Activated gamma-delta T cell treated with anti-CD3 and anti-CD28 coated beads, Interleukin-2, amount 50 U/mL, for 16 hours (primary cell): Measurements from ENCODE around the gene TM9SF4.
"Not testable (repeated sequence)": the region's sequence is repeated elsewhere in the genome, so short reads cannot be mapped to it uniquely, and the experiment has no call there.

Experiments
- DNase-seq: peaks from one replicate; pipeline ENCODE4 v3.0.0-alpha.2; 2020; ENCODE audit warnings: low read depth

TM9SF4 gene

DNA sequence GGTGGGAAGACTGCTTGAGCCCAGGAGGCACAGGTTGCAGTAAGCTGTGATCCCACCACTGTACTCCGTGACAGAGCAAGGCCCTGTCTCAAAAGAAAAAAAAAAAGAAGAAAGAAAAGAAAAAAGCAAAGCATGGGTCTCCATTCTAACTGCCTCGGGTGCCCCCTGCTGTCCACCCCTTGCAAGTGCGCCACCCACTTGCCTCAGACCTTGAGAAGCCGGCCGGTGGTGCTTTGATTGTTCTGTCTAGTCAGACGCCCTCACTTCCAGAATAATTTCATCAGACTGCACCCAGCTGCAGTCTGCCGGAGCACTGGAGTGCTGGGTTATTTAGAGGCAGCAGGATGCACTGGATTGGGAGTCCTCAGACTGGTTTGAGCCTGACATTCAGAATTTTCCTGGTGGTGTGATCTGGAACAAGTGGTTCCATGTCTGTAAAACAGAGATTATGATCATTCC lies 17.6 kb upstream of the TM9SF4 start:
- DNase-seq: peak; percentile 59

DNA sequence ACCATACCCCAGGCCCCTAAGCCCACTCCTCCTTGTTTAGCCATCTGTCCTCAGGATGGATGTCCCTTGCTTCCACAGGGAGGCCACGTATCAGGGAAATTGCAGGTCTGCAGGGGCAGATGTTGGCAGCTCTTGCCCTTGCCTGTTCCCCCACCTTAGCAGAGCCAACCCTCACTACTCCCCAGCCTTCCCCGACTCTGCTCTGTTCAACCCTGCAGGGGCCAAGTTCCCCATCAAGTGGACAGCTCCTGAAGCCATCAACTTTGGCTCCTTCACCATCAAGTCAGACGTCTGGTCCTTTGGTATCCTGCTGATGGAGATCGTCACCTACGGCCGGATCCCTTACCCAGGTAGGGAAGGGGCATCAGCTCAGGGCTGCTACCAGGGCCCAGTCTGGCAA lies 10.7 kb upstream of the TM9SF4 start:
- DNase-seq: no peak

DNA sequence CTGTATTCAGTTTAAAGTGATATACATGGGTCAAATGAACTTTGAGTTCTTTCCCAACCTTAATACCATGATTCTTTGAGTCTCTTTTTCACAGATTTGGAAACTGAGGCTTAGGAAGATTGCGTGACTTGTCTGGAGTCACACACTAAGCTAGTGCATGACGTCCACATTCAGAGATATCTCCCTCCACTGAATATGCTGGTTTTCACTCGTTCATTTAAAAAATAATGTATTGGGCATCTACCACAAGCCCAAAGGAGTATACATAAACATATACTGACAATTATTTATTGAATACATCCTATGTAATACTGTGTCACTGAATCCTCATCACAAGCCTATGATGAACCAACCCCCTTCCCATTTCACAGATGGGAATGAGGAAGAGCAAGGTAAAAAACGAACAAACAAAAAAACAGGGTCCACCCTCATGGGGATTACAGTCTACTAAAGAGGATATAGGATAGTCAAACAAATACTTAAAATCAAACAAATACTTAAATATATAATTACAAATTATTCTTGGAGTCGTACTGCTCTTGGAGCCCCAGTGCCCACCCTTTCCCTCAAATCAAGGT lies 611 bp upstream of the TM9SF4 start:
- no peak for DNase-seq

- DNase-seq: peak; percentile 2
These were observed 725 bp downstream of the TM9SF4 start for GRCh38 chr20:32110173-32110704.

DNA sequence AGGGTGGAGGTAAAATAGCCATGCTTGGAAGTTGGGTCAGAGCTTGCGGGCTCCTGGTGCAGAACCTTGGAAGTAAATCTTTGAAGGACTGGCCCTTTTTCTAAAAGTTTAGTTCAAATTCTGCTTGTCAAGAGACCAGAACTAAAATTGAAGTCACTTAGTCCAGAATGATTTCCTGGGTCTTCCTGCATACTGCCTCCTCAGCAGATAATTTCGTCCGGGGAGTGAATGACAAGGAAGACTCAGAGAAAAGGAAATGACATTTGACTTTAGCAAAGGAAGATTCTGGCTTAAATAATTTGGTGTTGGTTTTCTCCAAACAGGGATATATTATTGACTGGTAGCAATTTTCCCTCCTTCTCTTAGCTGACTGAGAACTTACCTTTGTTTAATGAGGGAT lies 1.2 kb downstream of the TM9SF4 start:
- DNase-seq: no peak

- DNase-seq: no peak
These were observed 1.7 kb downstream of the TM9SF4 start for GRCh38 chr20:32111156-32111686.

DNA sequence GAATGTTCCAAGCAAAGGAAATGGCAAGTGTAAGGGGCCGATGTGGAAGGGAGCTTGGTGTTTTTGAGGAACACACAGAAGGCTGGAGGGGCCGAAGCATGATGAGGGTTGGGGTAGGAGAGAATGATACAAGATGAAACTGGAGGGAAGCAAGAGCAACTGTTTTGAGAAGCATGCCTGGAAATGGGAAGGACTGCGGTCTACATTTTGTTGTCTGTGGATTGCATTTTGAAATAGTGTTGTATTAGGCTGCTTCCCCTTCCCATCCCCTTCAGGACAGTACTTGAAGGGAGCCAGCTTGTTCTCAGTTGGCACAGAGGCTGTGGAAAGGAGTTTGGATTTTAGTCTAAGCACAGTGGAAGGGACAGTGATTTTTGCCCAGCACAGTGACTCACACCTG lies 2.2 kb downstream of the TM9SF4 start:
- no peak for DNase-seq

GRCh38 chr20:32112841-32113240 lies 3.3 kb downstream of the TM9SF4 start:
- DNase-seq: no peak

GRCh38 chr20:32113591-32114260 lies 4.2 kb downstream of the TM9SF4 start:
- DNase-seq: no peak

- DNase-seq: no peak
These were observed 4.9 kb downstream of the TM9SF4 start for GRCh38 chr20:32114305-32114960.

DNA sequence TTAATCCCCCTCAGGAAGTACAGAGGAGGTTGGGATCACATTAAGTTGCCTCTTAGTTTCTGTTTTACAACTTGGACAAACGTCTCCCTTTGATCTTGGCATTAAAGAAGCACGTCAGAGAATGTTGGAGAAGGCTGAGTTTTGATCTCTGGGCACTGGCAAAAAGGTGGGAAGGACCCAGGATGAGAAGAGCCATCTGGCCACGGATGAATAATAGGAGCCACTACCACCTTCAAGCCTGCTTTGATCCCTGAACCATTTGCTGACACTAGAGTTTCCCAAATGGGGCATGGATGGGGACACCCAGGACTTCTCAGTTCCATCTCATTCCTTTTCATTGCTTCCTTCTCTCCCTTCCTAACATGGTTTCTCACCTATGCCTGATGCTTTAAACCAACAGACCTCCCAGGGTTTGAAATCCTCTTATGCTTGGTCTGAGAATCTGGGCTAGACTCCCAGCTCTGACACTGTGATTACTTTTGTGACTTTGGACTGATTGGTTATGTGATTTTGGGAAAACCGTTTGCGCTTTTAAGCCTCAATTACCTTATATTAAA lies 5.8 kb downstream of the TM9SF4 start:
- no peak for DNase-seq

- no peak for DNase-seq
These were observed 6.6 kb downstream of the TM9SF4 start for GRCh38 chr20:32116079-32116521.

DNA sequence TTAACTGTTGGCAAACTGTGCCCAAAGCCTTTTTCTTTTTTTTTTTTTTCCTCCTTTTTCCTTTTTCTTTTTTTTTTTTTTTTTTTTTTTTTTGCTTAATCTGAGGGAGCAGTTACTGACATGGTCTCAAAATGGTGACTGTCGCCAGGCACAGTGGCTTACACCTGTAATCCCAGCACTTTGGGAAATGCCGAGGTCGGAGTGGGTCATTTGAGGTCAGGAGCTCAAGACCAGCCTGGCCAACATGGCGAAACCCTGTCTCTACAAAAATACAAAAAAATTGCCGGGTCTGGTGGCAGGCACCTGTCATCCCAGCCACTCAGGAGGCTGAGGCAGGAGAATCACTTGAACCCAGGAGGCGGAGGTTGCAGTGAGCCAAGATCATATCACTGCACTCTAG lies 7.3 kb downstream of the TM9SF4 start:
- not testable (repeated sequence) for DNase-seq

- not testable (repeated sequence) for DNase-seq
These were observed 8.9 kb downstream of the TM9SF4 start for GRCh38 chr20:32118427-32118826.

DNA sequence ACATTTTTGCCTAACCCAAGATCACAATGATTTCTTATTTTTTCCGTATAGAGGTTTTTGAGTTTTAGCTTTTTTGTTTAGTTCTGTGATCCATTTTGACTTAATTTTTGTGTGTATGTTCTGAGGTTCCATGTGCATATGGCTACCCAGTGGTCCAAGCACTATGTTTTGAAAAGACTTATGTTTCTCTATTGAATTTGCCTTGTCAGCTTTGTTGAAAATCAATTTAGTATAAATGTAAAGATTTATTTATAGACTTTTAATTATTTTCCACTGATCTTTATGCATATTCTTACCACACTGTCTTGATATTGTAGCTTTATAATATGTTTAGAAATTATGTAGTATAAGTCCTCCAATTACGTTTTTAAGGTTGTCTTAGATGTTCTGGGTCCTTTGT lies 10.2 kb downstream of the TM9SF4 start:
- DNase-seq: no peak

DNA sequence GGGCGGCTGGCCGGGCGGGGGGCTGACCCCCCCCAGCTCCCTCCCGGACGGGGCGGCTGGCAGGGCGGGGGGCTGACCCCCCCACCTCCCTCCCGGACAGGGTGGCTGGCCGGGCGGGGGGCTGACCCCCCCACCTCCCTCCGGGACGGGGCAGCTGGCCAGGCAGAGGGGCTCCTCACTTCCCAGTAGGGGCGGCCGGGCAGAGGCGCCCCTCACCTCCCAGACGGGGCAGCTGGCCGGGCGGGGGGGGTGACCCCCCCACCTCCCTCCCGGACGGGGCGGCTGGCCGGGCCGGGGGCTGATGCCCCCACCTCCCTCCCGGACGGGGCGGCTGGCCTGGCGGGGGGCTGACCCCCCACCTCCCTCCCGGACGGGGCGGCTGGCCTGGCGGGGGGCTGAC lies 12.4 kb downstream of the TM9SF4 start:
- DNase-seq: not testable (repeated sequence)

DNA sequence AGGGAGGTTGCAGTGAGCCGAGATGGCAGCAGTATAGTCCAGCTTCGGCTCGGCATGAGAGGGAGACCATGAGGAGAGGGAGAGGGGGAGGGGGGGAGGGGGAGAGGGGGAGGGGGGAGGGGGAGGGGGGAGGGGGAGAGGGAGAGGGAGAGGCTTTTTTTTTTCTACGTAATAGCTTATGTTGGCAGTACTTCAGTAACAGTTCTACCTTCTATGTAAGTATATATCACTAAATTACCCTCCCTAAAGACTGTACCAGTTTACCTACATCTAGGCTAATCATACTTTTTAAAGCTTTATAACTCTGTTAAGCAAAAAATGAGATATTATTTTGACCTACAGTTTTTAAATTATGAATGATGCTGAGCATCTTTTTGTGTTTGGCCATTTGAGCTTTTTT lies 13.6 kb downstream of the TM9SF4 start:
- no peak for DNase-seq

GRCh38 chr20:32124916-32125454 lies 15.5 kb downstream of the TM9SF4 start:
- no peak for DNase-seq

GRCh38 chr20:32125506-32125905 lies 16.0 kb downstream of the TM9SF4 start:
- DNase-seq: no peak

DNA sequence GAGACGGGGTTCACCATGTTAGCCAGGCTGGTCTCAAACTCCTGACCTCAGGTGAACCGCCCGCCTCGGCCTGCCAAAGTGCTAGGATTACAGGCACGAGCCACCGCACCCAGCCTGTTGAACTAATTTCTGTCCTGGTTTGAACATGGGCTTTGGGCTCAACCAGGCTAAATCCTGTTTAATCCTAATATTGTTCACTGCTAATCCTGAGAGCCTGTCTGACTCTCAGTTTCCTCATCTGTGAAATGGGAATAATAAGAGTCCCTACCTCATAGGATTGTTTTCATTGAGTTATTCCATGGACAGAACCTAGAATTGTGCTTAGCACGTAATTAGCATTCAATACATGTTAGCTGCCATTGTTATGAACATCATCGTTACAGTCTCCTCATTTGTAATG lies 17.4 kb downstream of the TM9SF4 start:
- no peak for DNase-seq

DNA sequence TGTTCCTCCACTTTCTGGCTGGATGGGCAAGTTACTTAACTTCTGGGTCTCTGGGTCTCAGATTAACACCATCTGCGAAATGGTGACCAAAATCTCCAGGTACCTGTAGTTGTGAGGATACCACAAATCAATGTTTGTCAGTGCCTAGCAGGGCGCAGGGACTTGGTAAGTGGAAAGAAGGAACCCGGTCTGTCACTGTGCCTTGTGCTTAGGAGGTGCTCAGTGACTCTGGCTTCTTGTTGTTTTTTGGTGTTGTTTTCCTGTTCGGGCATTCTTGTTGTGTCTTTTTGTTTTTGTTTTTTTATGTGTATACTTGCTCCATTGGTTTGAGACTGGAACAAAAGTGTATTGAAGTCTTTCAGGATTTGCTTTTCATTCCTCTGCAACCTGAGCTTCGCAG lies 17.8 kb downstream of the TM9SF4 start:
- no peak for DNase-seq

- no peak for DNase-seq
These were observed 18.7 kb downstream of the TM9SF4 start for GRCh38 chr20:32128167-32128566.
